ENCODE results near the gene RRAGA. TPM values are rescaled to one million over a fixed set of nuclear protein-coding genes. Genes with fewer than 3 reads are reported as not detected.
A peak's percentile ranks its signal among the peaks of the same experiment; 100 is the strongest.
"Not testable (repeated sequence)": the region's sequence is repeated elsewhere in the genome, so short reads cannot be mapped to it uniquely, and the experiment has no call there.

The RRAGA gene
- total RNA-seq, 1 donor from 2014 or later = 81.8 TPM

DNA sequence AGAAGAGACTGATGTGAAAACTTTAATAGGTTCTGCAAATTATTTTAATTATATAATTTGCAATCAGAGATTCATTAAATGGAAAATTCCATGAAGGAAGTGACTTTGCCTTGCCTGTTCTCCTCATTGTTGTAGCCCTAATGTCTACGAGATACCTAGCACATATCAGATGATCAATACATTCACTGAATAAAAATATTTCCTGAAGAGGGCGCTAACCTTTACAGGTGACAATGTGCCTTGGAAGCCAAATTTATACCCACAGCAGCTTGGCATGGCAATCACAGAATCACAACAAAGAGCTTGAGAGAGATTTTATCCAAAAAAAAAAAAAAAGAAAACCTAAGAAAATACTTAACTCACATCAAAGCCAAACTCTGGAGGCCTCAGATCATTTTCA, 36.1 kb downstream of the RRAGA start:
- no peak for TF ChIP-seq EZH2 (IDR thresholded peaks at IDR 0.05; ENCODE audit: insufficient read depth, low read length)
- TF ChIP-seq, protein P1, sequence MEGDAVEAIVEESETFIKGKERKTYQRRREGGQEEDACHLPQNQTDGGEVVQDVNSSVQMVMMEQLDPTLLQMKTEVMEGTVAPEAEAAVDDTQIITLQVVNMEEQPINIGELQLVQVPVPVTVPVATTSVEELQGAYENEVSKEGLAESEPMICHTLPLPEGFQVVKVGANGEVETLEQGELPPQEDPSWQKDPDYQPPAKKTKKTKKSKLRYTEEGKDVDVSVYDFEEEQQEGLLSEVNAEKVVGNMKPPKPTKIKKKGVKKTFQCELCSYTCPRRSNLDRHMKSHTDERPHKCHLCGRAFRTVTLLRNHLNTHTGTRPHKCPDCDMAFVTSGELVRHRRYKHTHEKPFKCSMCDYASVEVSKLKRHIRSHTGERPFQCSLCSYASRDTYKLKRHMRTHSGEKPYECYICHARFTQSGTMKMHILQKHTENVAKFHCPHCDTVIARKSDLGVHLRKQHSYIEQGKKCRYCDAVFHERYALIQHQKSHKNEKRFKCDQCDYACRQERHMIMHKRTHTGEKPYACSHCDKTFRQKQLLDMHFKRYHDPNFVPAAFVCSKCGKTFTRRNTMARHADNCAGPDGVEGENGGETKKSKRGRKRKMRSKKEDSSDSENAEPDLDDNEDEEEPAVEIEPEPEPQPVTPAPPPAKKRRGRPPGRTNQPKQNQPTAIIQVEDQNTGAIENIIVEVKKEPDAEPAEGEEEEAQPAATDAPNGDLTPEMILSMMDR (IDR thresholded peaks at IDR 0.05; ENCODE audit: insufficient read depth, low read depth, low read length) = peak; percentile 22
- DNase-seq (ENCODE audit: low read depth) (no peak), FAIRE-seq (no peak)
- Histone ChIP-seq H3K4me2 (ENCODE audit: low read length) (no peak overlapping the region), H3K27ac (ENCODE audit: low read depth, low read length) (no peak overlapping the region), H3K27me3 (ENCODE audit: insufficient read depth, low read length) (no peaks in the 10 kb centered on the region), H3K79me2 (ENCODE audit: insufficient read depth, low read length) (no peaks in the 10 kb centered on the region), H3K36me3 (ENCODE audit: insufficient read depth, low read length) (peaks cover 36% of the 10 kb centered on the region), H4K20me1 (ENCODE audit: insufficient read depth, low read length) (no peaks in the 10 kb centered on the region), H3K4me1 (ENCODE audit: insufficient read depth, low read length) (no peaks in the 10 kb centered on the region), H3K9ac (ENCODE audit: low read length) (no peak overlapping the region), H3K9me3 (ENCODE audit: insufficient read depth, low read depth, low read length) (no peaks in the 10 kb centered on the region), H3K4me3 (ENCODE audit: insufficient read depth, low read depth, low read length) (no peak overlapping the region), H2AFZ (ENCODE audit: low read depth, low read length) (no peak overlapping the region)
- H3K27me3 Mint-ChIP-seq (ENCODE audit: low read depth, unreplicated experiment) = no peaks in the 10 kb centered on the region
- no peak overlapping the region for H3K27ac Mint-ChIP-seq (ENCODE audit: unreplicated experiment)
- H3K36me3 Mint-ChIP-seq (ENCODE audit: low read depth, unreplicated experiment) = no peaks in the 10 kb centered on the region
- H3K4me1 Mint-ChIP-seq (ENCODE audit: low read depth, unreplicated experiment) = peaks cover 4% of the 10 kb centered on the region
- H3K4me3 Mint-ChIP-seq (ENCODE audit: unreplicated experiment) = no peak overlapping the region
- H3K9me3 Mint-ChIP-seq (ENCODE audit: unreplicated experiment) = no peaks in the 10 kb centered on the region

- Mint-ChIP-seq H3K4me3 (ENCODE audit: unreplicated experiment) (no peak overlapping the region), H3K4me1 (ENCODE audit: low read depth, unreplicated experiment) (peaks cover 4% of the 10 kb centered on the region)
Observed at GRCh38 chr9:19087106-19088000, 38.1 kb downstream of the RRAGA start.

GRCh38 chr9:19097431-19097830, 48.2 kb downstream of the RRAGA start:
- not testable (repeated sequence) for H3K4me1 ChIP-seq (ENCODE audit: insufficient read depth, low read length); H3K27me3 ChIP-seq (ENCODE audit: insufficient read depth, low read length); H2AFZ ChIP-seq (ENCODE audit: low read depth, low read length); H3K36me3 Mint-ChIP-seq (ENCODE audit: low read depth, unreplicated experiment); H3K9me3 Mint-ChIP-seq (ENCODE audit: unreplicated experiment); H3K27ac ChIP-seq (ENCODE audit: low read depth, low read length); H3K4me2 ChIP-seq (ENCODE audit: low read length); H3K9me3 ChIP-seq (ENCODE audit: insufficient read depth, low read depth, low read length); FAIRE-seq; H3K27me3 Mint-ChIP-seq (ENCODE audit: low read depth, unreplicated experiment); H3K27ac Mint-ChIP-seq (ENCODE audit: unreplicated experiment); DNase-seq (ENCODE audit: low read depth); H3K4me3 Mint-ChIP-seq (ENCODE audit: unreplicated experiment); H3K4me3 ChIP-seq (ENCODE audit: insufficient read depth, low read depth, low read length); H4K20me1 ChIP-seq (ENCODE audit: insufficient read depth, low read length); H3K4me1 Mint-ChIP-seq (ENCODE audit: low read depth, unreplicated experiment); H3K9ac ChIP-seq (ENCODE audit: low read length)
- H3K36me3 ChIP-seq (ENCODE audit: insufficient read depth, low read length) = peaks cover 20% of the 10 kb centered on the region
- peaks cover 64% of the 10 kb centered on the region for H3K79me2 ChIP-seq (ENCODE audit: insufficient read depth, low read length)

More at GRCh38 chr9:19087106-19088000, 38.1 kb downstream of the RRAGA start:
- no peak overlapping the region for H3K4me3 ChIP-seq (ENCODE audit: insufficient read depth, low read depth, low read length)
- H3K79me2 ChIP-seq (ENCODE audit: insufficient read depth, low read length) = no peaks in the 10 kb centered on the region
- no peaks in the 10 kb centered on the region for H4K20me1 ChIP-seq (ENCODE audit: insufficient read depth, low read length)
- H2AFZ ChIP-seq (ENCODE audit: low read depth, low read length) = no peak overlapping the region
- H3K9ac ChIP-seq (ENCODE audit: low read length) = no peak overlapping the region
- no peak overlapping the region for H3K27ac ChIP-seq (ENCODE audit: low read depth, low read length)
- Mint-ChIP-seq H3K27me3 (ENCODE audit: low read depth, unreplicated experiment) (no peaks in the 10 kb centered on the region), H3K27ac (ENCODE audit: unreplicated experiment) (no peak overlapping the region), H3K36me3 (ENCODE audit: low read depth, unreplicated experiment) (no peaks in the 10 kb centered on the region), H3K9me3 (ENCODE audit: unreplicated experiment) (no peaks in the 10 kb centered on the region)
- H3K36me3 ChIP-seq (ENCODE audit: insufficient read depth, low read length) = peaks cover 37% of the 10 kb centered on the region
- H3K4me1 ChIP-seq (ENCODE audit: insufficient read depth, low read length) = no peaks in the 10 kb centered on the region
- TF ChIP-seq, protein P1 (IDR thresholded peaks at IDR 0.05; ENCODE audit: insufficient read depth, low read depth, low read length) = no peak
- TF ChIP-seq EZH2 (IDR thresholded peaks at IDR 0.05; ENCODE audit: insufficient read depth, low read length) = no peak
- H3K4me2 ChIP-seq (ENCODE audit: low read length) = no peak overlapping the region
- H3K9me3 ChIP-seq (ENCODE audit: insufficient read depth, low read depth, low read length) = no peaks in the 10 kb centered on the region
- no peaks in the 10 kb centered on the region for H3K27me3 ChIP-seq (ENCODE audit: insufficient read depth, low read length)
- DNase-seq (ENCODE audit: low read depth) (peak; percentile 42), FAIRE-seq (no peak)

Other genes starting within 250 kb of the RRAGA start
- 0.10 TPM in 1 of 2 replicates, not detected in the other for gene SAXO1, start 16.2 kb upstream of the RRAGA start, total RNA-seq
- 13.7 and 16.0 TPM in 2 replicates for gene HAUS6, start 53.5 kb downstream of the RRAGA start, total RNA-seq
- gene PLIN2, start 78.1 kb downstream of the RRAGA start, total RNA-seq = 13.1 and 14.4 TPM in 2 replicates
- gene DENND4C, start 181.3 kb downstream of the RRAGA start, total RNA-seq = 19.6 and 20.4 TPM in 2 replicates

Data from astrocyte (in vitro differentiated cells and primary cell).